H9 (cell line): ENCODE measurements around the gene TPGS1. TPM values are rescaled to one million over a fixed set of nuclear protein-coding genes. Genes with fewer than 3 reads are reported as not detected.

Source experiments
- DNase-seq: peaks from one replicate; pipeline ENCODE4 v3.0.0-alpha.2; 2017
- H2AFZ ChIP-seq: one replicate; pipeline ENCODE4 v1.6.1; 2013; ENCODE audit warnings: mild to moderate bottlenecking, low read length, control low read depth, moderate library complexity
- H2AK5ac ChIP-seq: 2 replicates; pipeline ENCODE4 v1.6.1; 2013; ENCODE audit warnings: low read length, control low read depth, mixed read lengths; ENCODE audit not compliant: insufficient read length
- H2BK120ac ChIP-seq: one replicate; pipeline ENCODE4 v1.6.1; 2013; ENCODE audit warnings: low read depth, mild to moderate bottlenecking, low read length, control low read depth, inconsistent platforms; ENCODE audit not compliant: poor library complexity, severe bottlenecking
- H2BK12ac ChIP-seq: 2 replicates; pipeline ENCODE4 v1.6.1; 2013; ENCODE audit warnings: low read length, control low read depth, mixed read lengths, low read depth; ENCODE audit not compliant: insufficient read length
- H2BK15ac ChIP-seq: 2 replicates; pipeline ENCODE4 v1.6.1; 2013; ENCODE audit warnings: low read depth, low read length, control low read depth
- H2BK20ac ChIP-seq: one replicate; pipeline ENCODE4 v1.6.1; 2013; ENCODE audit warnings: low read depth, mild to moderate bottlenecking, low read length, control low read depth, inconsistent platforms; ENCODE audit not compliant: poor library complexity, severe bottlenecking
- H2BK5ac ChIP-seq: 2 replicates; pipeline ENCODE4 v1.6.1; 2013; ENCODE audit warnings: low read length, control low read depth, mixed read lengths; ENCODE audit not compliant: insufficient read length
- H3K14ac ChIP-seq: 2 replicates; pipeline ENCODE4 v1.6.1; 2013; ENCODE audit warnings: low read length, control low read depth; ENCODE audit not compliant: insufficient read depth
- H3K18ac ChIP-seq: 2 replicates; pipeline ENCODE4 v1.6.1; 2013; ENCODE audit warnings: low read depth, mild to moderate bottlenecking, mixed read lengths, low read length, control low read depth; ENCODE audit not compliant: insufficient read length
- H3K23ac ChIP-seq: 2 replicates; pipeline ENCODE4 v1.6.1; 2013; ENCODE audit warnings: low read length, control low read depth, mixed read lengths, low read depth; ENCODE audit not compliant: insufficient read length
- H3K23me2 ChIP-seq: 2 replicates; pipeline ENCODE4 v1.6.1; 2013; ENCODE audit warnings: low read depth, mild to moderate bottlenecking, mixed read lengths, low read length, control low read depth; ENCODE audit not compliant: insufficient read length, poor library complexity, severe bottlenecking
- H3K27ac ChIP-seq: 2 replicates; pipeline ENCODE4 v1.5.1; 2013; ENCODE audit warnings: low read length, control low read depth, mixed read lengths, low read depth; ENCODE audit not compliant: insufficient read length
- H3K27me3 ChIP-seq: 2 replicates; pipeline ENCODE4 v1.6.1; 2013; ENCODE audit warnings: low read length, control low read depth, inconsistent platforms; ENCODE audit not compliant: insufficient read depth
- H3K4ac ChIP-seq: 2 replicates; pipeline ENCODE4 v1.6.1; 2013; ENCODE audit warnings: low read depth, mild to moderate bottlenecking, control low read depth, inconsistent platforms, low read length, moderate library complexity
- H3K4me1 ChIP-seq: 2 replicates; pipeline ENCODE4 v1.6.1; 2013; ENCODE audit warnings: low read length, control low read depth, inconsistent platforms; ENCODE audit not compliant: insufficient read depth
- H3K4me2 ChIP-seq: 2 replicates; pipeline ENCODE4 v1.6.1; 2013; ENCODE audit warnings: low read length, control low read depth, mixed read lengths; ENCODE audit not compliant: insufficient read length, insufficient read depth
- H3K56ac ChIP-seq: 2 replicates; pipeline ENCODE4 v1.6.1; 2013; ENCODE audit warnings: low read depth, mild to moderate bottlenecking, mixed read lengths, low read length, control low read depth; ENCODE audit not compliant: insufficient read length
- H3K79me1 ChIP-seq: 2 replicates; pipeline ENCODE4 v1.6.1; 2013; ENCODE audit warnings: low read depth, mild to moderate bottlenecking, moderate library complexity, low read length, control low read depth, inconsistent platforms; ENCODE audit not compliant: insufficient read depth, poor library complexity, severe bottlenecking
- H3K79me2 ChIP-seq: 2 replicates; pipeline ENCODE4 v1.6.1; 2013; ENCODE audit warnings: low read length, control low read depth, inconsistent platforms; ENCODE audit not compliant: insufficient read depth
- H3K9ac ChIP-seq: 2 replicates; pipeline ENCODE4 v1.6.1; 2013; ENCODE audit warnings: low read length, control low read depth, mixed read lengths; ENCODE audit not compliant: insufficient read length; ENCODE audit errors: extremely low read depth
- H3K9me3 ChIP-seq: one replicate; pipeline ENCODE4 v1.6.1; 2013; ENCODE audit warnings: low read depth, low read length, inconsistent platforms; ENCODE audit not compliant: control insufficient read depth
- H3T11ph ChIP-seq: one replicate; pipeline ENCODE4 v1.6.1; 2013; ENCODE audit warnings: mild to moderate bottlenecking, low read length, control low read depth, inconsistent platforms
- H4K20me1 ChIP-seq: one replicate; pipeline ENCODE4 v1.6.1; 2013; ENCODE audit not compliant: control insufficient read depth, insufficient read length, insufficient read depth
- H4K5ac ChIP-seq: 2 replicates; pipeline ENCODE4 v1.6.1; 2013; ENCODE audit warnings: low read depth, mild to moderate bottlenecking, mixed read lengths, low read length, control low read depth; ENCODE audit not compliant: insufficient read length
- H4K8ac ChIP-seq: replicated peaks from 2 replicates; pipeline ENCODE4 v1.6.1; 2013; ENCODE audit warnings: low read length, control low read depth, mixed read lengths, low read depth; ENCODE audit not compliant: insufficient read length
- H4K91ac ChIP-seq: 2 replicates; pipeline ENCODE4 v1.6.1; 2013; ENCODE audit warnings: low read depth, mild to moderate bottlenecking, moderate library complexity, mixed read lengths, low read length, control low read depth; ENCODE audit not compliant: insufficient read length
- H3K27ac Mint-ChIP-seq, 3 experiments: 2 replicates in 2 of 3; 3 replicates in 1 of 3; pipeline ENCODE4 v1.8.0; 2020 to 2021; ENCODE audit warnings: mixed read lengths in 3 of 3, mild to moderate bottlenecking in 1 of 3, moderate library complexity in 1 of 3
- H3K27me3 Mint-ChIP-seq: 2 replicates; pipeline ENCODE4 v1.8.0; 2021; ENCODE audit warnings: low read depth, mild to moderate bottlenecking, moderate library complexity, mixed read lengths
- H3K36me3 Mint-ChIP-seq, 3 experiments: 2 replicates in 2 of 3; 3 replicates in 1 of 3; pipeline ENCODE4 v1.8.0; 2020 to 2021; ENCODE audit warnings: low read depth in 3 of 3, mixed read lengths in 3 of 3; ENCODE audit not compliant: insufficient read depth in 1 of 3
- H3K4me1 Mint-ChIP-seq, 2 experiments: 2 replicates each; pipeline ENCODE4 v1.8.0; 2020; ENCODE audit warnings: mixed read lengths in 2 of 2
- H3K4me3 Mint-ChIP-seq, 2 experiments: 2 replicates in 1 of 2; 3 replicates in 1 of 2; pipeline ENCODE4 v1.8.0; 2020 to 2021; ENCODE audit warnings: mild to moderate bottlenecking in 2 of 2, mixed read lengths in 2 of 2, moderate library complexity in 1 of 2
- H3K9me3 Mint-ChIP-seq, 2 experiments: 2 replicates in 1 of 2; 3 replicates in 1 of 2; pipeline ENCODE4 v1.8.0; 2020; ENCODE audit warnings: mild to moderate bottlenecking in 2 of 2, mixed read lengths in 2 of 2, moderate library complexity in 1 of 2
- CTCF ChIP-seq: fragments of 200-600 bp; sonication (generic); conservative IDR thresholded peaks from 3 replicates; pipeline ENCODE4 v1.8.0; 2021; ENCODE audit warnings: antibody characterized with exemption, mild to moderate bottlenecking
- WGBS: extraction: QIAGEN DNeasy Blood & Tissue Kit; methylation state at CpG from one replicate; pipeline ENCODE4 v1.1.7; 2013; ENCODE audit warnings: missing lambda C conversion rate, low lambda C conversion rate, mixed read lengths; ENCODE audit not compliant: insufficient read length; ENCODE audit errors: extremely low coverage; 5-methylcytosine and 5-hydroxymethylcytosine counted together
- total RNA-seq: library from RNA; stranded (reverse); gene quantifications from 2 replicates; pipeline ENCODE4 v1.2.1, GENCODE V29; 2021

TPGS1 gene
- total RNA-seq, 1 experiment from 2014 or later: 7.4 TPM

GRCh38 chr19:543910-544608, 36.8 kb downstream of the TPGS1 start, which contains the start of gene GZMM:
GZMM (plus strand) TSS chr19:544053; CDS start chr19:544072, 19 bp downstream.
- H3K4me3 Mint-ChIP-seq: peak within 1 kb of the TSS in 1 of 2 experiments; percentile 54; a peak in 1 of 5 replicates
- no peak within 1 kb of the TSS for H3T11ph ChIP-seq
- H3K4me1 ChIP-seq: no peaks in the 10 kb centered on the region
- H3K56ac ChIP-seq: no peak within 1 kb of the TSS
- no peaks in the 10 kb centered on the region; a peak in 1 of 5 replicates for H3K9me3 Mint-ChIP-seq
- no peak within 1 kb of the TSS for H3K4ac ChIP-seq
- no peak within 1 kb of the TSS for H2BK12ac ChIP-seq
- no peak within 1 kb of the TSS for H2AFZ ChIP-seq
- H4K5ac ChIP-seq: no peak within 1 kb of the TSS
- peak within 1 kb of the TSS in 2 of 3 experiments; percentile 25 to 85; a peak in 2 of 7 replicates for H3K27ac Mint-ChIP-seq
- no peak within 1 kb of the TSS for H3K18ac ChIP-seq
- H4K8ac ChIP-seq: no peak within 1 kb of the TSS
- H3K23ac ChIP-seq: no peak within 1 kb of the TSS
- H3K36me3 Mint-ChIP-seq: peaks cover 0 to 15% (median 7%) of the 10 kb centered on the region in 3 experiments; a peak in 5 of 7 replicates
- no peaks in the 10 kb centered on the region for H3K79me2 ChIP-seq
- peaks cover 12% of the 10 kb centered on the region for H3K27me3 Mint-ChIP-seq
- no peak within 1 kb of the TSS for H2BK15ac ChIP-seq
- peaks cover 0 to 2% of the 10 kb centered on the region in 2 experiments; a peak in 2 of 4 replicates for H3K4me1 Mint-ChIP-seq
- TF ChIP-seq CTCF: no peak
- no peak within 1 kb of the TSS for H2BK5ac ChIP-seq
- H4K91ac ChIP-seq: no peak within 1 kb of the TSS
- H3K23me2 ChIP-seq: no peaks in the 10 kb centered on the region
- no peaks in the 10 kb centered on the region for H3K79me1 ChIP-seq
- H3K9me3 ChIP-seq: no peaks in the 10 kb centered on the region
- no peaks in the 10 kb centered on the region for H3K27me3 ChIP-seq
- no peak within 1 kb of the TSS for H3K27ac ChIP-seq
- no peak within 1 kb of the TSS for H2AK5ac ChIP-seq
- no peak within 1 kb of the TSS for H3K14ac ChIP-seq
- no peak within 1 kb of the TSS for H2BK20ac ChIP-seq
- H3K4me2 ChIP-seq: no peak within 1 kb of the TSS
- no peak within 1 kb of the TSS for H2BK120ac ChIP-seq
- WGBS: no CpG with 5 or more reads among the region's 31 CpGs
- DNase-seq: peak; percentile 23
- H4K20me1 ChIP-seq: no peaks in the 10 kb centered on the region
- no peak within 1 kb of the TSS for H3K9ac ChIP-seq
